Neural crest cell (in vitro differentiated cells): ENCODE measurements around the gene RNF11. TPM values are rescaled to one million over a fixed set of nuclear protein-coding genes. Genes with fewer than 3 reads are reported as not detected.

ENCODE experiments used
- DNase-seq: peaks from one replicate; pipeline ENCODE4 v3.0.0; 2021; ENCODE audit warnings: low read depth, mixed read lengths, low spot score
- H3K27ac Mint-ChIP-seq: one replicate; pipeline ENCODE4 v1.8.0; 2021; ENCODE audit warnings: mild to moderate bottlenecking, mixed read lengths; ENCODE audit not compliant: unreplicated experiment
- H3K27me3 Mint-ChIP-seq: 2 replicates; pipeline ENCODE4 v1.8.0; 2021; ENCODE audit warnings: low read depth, mild to moderate bottlenecking, mixed read lengths
- H3K36me3 Mint-ChIP-seq: 2 replicates; pipeline ENCODE4 v1.8.0; 2021; ENCODE audit warnings: low read depth, mild to moderate bottlenecking, mixed read lengths
- H3K4me1 Mint-ChIP-seq: 2 replicates; pipeline ENCODE4 v1.8.0; 2021; ENCODE audit warnings: mixed read lengths
- H3K4me3 Mint-ChIP-seq: one replicate; pipeline ENCODE4 v1.8.0; 2021; ENCODE audit warnings: mild to moderate bottlenecking, mixed read lengths
- H3K9me3 Mint-ChIP-seq: 2 replicates; pipeline ENCODE4 v1.8.0; 2021; ENCODE audit warnings: mixed read lengths
- total RNA-seq: library from RNA; stranded (reverse); gene quantifications from 2 replicates; pipeline ENCODE4 v1.2.1, GENCODE V29; 2021
- TF ChIP-seq, protein P1 (sequence below): fragments of 200-600 bp; sonication (generic); conservative IDR thresholded peaks from 2 replicates; pipeline ENCODE4 v1.5.0; 2021; ENCODE audit warnings: antibody characterized with exemption, mild to moderate bottlenecking

Gene RNF11
- total RNA-seq, 1 donor from 2014 or later, result 45.2 TPM

GRCh38 chr1:51322417-51323101 is 86.5 kb downstream of the RNF11 start:
- DNase-seq, result no peak
- peaks cover 8% of the 10 kb centered on the region for H3K27me3 Mint-ChIP-seq
- TF ChIP-seq, protein P1, sequence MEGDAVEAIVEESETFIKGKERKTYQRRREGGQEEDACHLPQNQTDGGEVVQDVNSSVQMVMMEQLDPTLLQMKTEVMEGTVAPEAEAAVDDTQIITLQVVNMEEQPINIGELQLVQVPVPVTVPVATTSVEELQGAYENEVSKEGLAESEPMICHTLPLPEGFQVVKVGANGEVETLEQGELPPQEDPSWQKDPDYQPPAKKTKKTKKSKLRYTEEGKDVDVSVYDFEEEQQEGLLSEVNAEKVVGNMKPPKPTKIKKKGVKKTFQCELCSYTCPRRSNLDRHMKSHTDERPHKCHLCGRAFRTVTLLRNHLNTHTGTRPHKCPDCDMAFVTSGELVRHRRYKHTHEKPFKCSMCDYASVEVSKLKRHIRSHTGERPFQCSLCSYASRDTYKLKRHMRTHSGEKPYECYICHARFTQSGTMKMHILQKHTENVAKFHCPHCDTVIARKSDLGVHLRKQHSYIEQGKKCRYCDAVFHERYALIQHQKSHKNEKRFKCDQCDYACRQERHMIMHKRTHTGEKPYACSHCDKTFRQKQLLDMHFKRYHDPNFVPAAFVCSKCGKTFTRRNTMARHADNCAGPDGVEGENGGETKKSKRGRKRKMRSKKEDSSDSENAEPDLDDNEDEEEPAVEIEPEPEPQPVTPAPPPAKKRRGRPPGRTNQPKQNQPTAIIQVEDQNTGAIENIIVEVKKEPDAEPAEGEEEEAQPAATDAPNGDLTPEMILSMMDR, result no peak
- no peak overlapping the region for H3K27ac Mint-ChIP-seq
- H3K4me3 Mint-ChIP-seq, result no peak overlapping the region
- H3K9me3 Mint-ChIP-seq, result no peaks in the 10 kb centered on the region
- no peaks in the 10 kb centered on the region for H3K36me3 Mint-ChIP-seq
- H3K4me1 Mint-ChIP-seq, result no peaks in the 10 kb centered on the region

Other genes starting within 250 kb of the RNF11 start
- not detected in 2 replicates for gene C1orf185, start 134.0 kb upstream of the RNF11 start, total RNA-seq
- 1.6 and 1.7 TPM in 2 replicates for gene TTC39A, start 94.3 kb downstream of the RNF11 start, total RNA-seq